OCI-LY1 (cell line): ENCODE results near the gene SEL1L3.
A peak's percentile ranks its signal among the peaks of the same experiment; 100 is the strongest.

Experiments
- H2AFZ ChIP-seq: fragments of 200-600 bp; sonication (generic), shearing (Covaris generic); 2 replicates; pipeline ENCODE4 v1.6.0; 2014; ENCODE audit warnings: antibody characterized with exemption, mild to moderate bottlenecking, low read length
- H3F3A ChIP-seq: fragments of 200-600 bp; sonication (generic), shearing (Covaris generic); 2 replicates; pipeline ENCODE4 v1.6.0; 2014; ENCODE audit warnings: mild to moderate bottlenecking, antibody characterized with exemption, low read length, moderate library complexity; ENCODE audit not compliant: insufficient read depth
- H3K27ac ChIP-seq: fragments of 200-600 bp; sonication (generic); 2 replicates; pipeline ENCODE4 v1.5.1; 2014; ENCODE audit warnings: low read length, mixed run types, mild to moderate bottlenecking, low read depth; ENCODE audit not compliant: poor library complexity, severe bottlenecking
- H3K27me3 ChIP-seq: fragments of 200-600 bp; sonication (generic); 2 replicates; pipeline ENCODE4 v1.6.0; 2014; ENCODE audit warnings: antibody characterized with exemption, mild to moderate bottlenecking, low read length, moderate library complexity; ENCODE audit not compliant: insufficient read depth
- H3K36me3 ChIP-seq: fragments of 200-600 bp; sonication (generic); 2 replicates; pipeline ENCODE4 v1.6.1; 2014; ENCODE audit warnings: mild to moderate bottlenecking, antibody characterized with exemption, low read length, moderate library complexity, mixed read lengths; ENCODE audit not compliant: insufficient read depth
- H3K4me1 ChIP-seq: fragments of 200-600 bp; sonication (generic); 2 replicates; pipeline ENCODE4 v1.5.1; 2014; ENCODE audit warnings: mild to moderate bottlenecking, low read length, moderate library complexity; ENCODE audit not compliant: insufficient read depth, severe bottlenecking
- H3K4me2 ChIP-seq: fragments of 200-600 bp; sonication (generic), shearing (Covaris generic); 2 replicates; pipeline ENCODE4 v1.6.1; 2014; ENCODE audit warnings: low read length
- H3K4me3 ChIP-seq: fragments of 200-600 bp; sonication (generic); 2 replicates; pipeline ENCODE4 v1.5.1; 2014; ENCODE audit warnings: low read length, low read depth, mild to moderate bottlenecking, mixed read lengths; ENCODE audit not compliant: poor library complexity, severe bottlenecking
- H3K79me2 ChIP-seq: fragments of 200-600 bp; shearing (Covaris generic); 2 replicates; pipeline ENCODE4 v1.6.1; 2016; ENCODE audit warnings: mixed run types, low read length, mixed read lengths; ENCODE audit not compliant: insufficient read depth
- H3K9ac ChIP-seq: fragments of 200-600 bp; sonication (generic), shearing (Covaris generic); 2 replicates; pipeline ENCODE4 v1.6.1; 2014; ENCODE audit warnings: mild to moderate bottlenecking, low read length, mixed read lengths
- H3K9me2 ChIP-seq: fragments of 200-600 bp; sonication (generic), shearing (Covaris generic); 2 replicates; pipeline ENCODE4 v1.6.1; 2014; ENCODE audit warnings: low read depth, mild to moderate bottlenecking, low read length, mixed read lengths
- H3K9me3 ChIP-seq: fragments of 200-600 bp; shearing (Covaris generic); 2 replicates; pipeline ENCODE4 v1.6.1; 2014; ENCODE audit warnings: low read length, mixed read lengths
- H4K20me1 ChIP-seq: fragments of 200-600 bp; sonication (generic), shearing (Covaris generic); 2 replicates; pipeline ENCODE4 v1.6.0; 2016; ENCODE audit warnings: mild to moderate bottlenecking, low read length; ENCODE audit not compliant: insufficient read depth
- EZH2 ChIP-seq: fragments of 200-600 bp; sonication (generic), shearing (Covaris generic); IDR thresholded peaks from 2 replicates; pipeline ENCODE4 v1.8.0; 2017; ENCODE audit warnings: borderline replicate concordance, mixed run types, mild to moderate bottlenecking, antibody characterized with exemption, low read length, moderate library complexity, mixed read lengths
- TF ChIP-seq, protein P1 (sequence below): fragments of 200-600 bp; sonication (generic), shearing (Covaris generic); IDR thresholded peaks from 2 replicates; pipeline ENCODE4 v1.5.1; 2017; ENCODE audit warnings: mild to moderate bottlenecking, antibody characterized with exemption, low read length, moderate library complexity, mixed read lengths

The SEL1L3 gene

GRCh38 chr4:25905371-25905770 lies 42.6 kb upstream of the SEL1L3 start:
- H3K9me2 ChIP-seq = no peaks in the 10 kb centered on the region
- no peak overlapping the region for H3K4me3 ChIP-seq
- no peaks in the 10 kb centered on the region for H3K36me3 ChIP-seq
- no peak overlapping the region for H3K4me2 ChIP-seq
- peak overlapping the region; percentile 68 for H3K27ac ChIP-seq
- no peak overlapping the region for H2AFZ ChIP-seq
- no peaks in the 10 kb centered on the region for H4K20me1 ChIP-seq
- no peak overlapping the region for H3K9ac ChIP-seq
- peaks cover 21% of the 10 kb centered on the region for H3K4me1 ChIP-seq
- H3F3A ChIP-seq = no peaks in the 10 kb centered on the region
- TF ChIP-seq, protein P1, sequence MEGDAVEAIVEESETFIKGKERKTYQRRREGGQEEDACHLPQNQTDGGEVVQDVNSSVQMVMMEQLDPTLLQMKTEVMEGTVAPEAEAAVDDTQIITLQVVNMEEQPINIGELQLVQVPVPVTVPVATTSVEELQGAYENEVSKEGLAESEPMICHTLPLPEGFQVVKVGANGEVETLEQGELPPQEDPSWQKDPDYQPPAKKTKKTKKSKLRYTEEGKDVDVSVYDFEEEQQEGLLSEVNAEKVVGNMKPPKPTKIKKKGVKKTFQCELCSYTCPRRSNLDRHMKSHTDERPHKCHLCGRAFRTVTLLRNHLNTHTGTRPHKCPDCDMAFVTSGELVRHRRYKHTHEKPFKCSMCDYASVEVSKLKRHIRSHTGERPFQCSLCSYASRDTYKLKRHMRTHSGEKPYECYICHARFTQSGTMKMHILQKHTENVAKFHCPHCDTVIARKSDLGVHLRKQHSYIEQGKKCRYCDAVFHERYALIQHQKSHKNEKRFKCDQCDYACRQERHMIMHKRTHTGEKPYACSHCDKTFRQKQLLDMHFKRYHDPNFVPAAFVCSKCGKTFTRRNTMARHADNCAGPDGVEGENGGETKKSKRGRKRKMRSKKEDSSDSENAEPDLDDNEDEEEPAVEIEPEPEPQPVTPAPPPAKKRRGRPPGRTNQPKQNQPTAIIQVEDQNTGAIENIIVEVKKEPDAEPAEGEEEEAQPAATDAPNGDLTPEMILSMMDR = no peak
- TF ChIP-seq EZH2 = no peak
- no peaks in the 10 kb centered on the region for H3K79me2 ChIP-seq
- H3K9me3 ChIP-seq = no peaks in the 10 kb centered on the region
- H3K27me3 ChIP-seq = no peaks in the 10 kb centered on the region

DNA sequence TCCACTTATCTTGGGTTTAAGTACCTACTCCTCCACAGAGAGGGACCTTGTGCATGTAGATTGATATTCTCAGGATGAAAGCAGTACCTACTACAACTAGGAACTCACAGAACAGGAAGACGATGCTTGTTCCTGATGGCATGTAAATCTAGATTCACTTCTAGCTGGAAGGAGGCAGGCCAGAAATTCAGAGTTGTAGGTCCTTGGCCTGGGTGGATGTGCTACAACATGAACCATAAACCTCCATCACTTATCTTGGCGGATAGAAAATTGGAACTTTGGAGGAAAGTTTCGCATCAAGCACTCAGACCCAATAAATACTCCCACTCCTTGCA lies 41.9 kb upstream of the SEL1L3 start:
- Histone ChIP-seq H3K27me3 (no peaks in the 10 kb centered on the region), H3F3A (no peaks in the 10 kb centered on the region), H3K4me1 (peaks cover 21% of the 10 kb centered on the region), H2AFZ (no peak overlapping the region), H4K20me1 (no peaks in the 10 kb centered on the region), H3K79me2 (no peaks in the 10 kb centered on the region), H3K4me3 (no peak overlapping the region), H3K9me3 (no peaks in the 10 kb centered on the region), H3K27ac (peak overlapping the region; percentile 68), H3K4me2 (no peak overlapping the region), H3K36me3 (no peaks in the 10 kb centered on the region), H3K9me2 (no peaks in the 10 kb centered on the region), H3K9ac (no peak overlapping the region)
- no peak for TF ChIP-seq EZH2
- TF ChIP-seq, protein P1 = no peak

DNA sequence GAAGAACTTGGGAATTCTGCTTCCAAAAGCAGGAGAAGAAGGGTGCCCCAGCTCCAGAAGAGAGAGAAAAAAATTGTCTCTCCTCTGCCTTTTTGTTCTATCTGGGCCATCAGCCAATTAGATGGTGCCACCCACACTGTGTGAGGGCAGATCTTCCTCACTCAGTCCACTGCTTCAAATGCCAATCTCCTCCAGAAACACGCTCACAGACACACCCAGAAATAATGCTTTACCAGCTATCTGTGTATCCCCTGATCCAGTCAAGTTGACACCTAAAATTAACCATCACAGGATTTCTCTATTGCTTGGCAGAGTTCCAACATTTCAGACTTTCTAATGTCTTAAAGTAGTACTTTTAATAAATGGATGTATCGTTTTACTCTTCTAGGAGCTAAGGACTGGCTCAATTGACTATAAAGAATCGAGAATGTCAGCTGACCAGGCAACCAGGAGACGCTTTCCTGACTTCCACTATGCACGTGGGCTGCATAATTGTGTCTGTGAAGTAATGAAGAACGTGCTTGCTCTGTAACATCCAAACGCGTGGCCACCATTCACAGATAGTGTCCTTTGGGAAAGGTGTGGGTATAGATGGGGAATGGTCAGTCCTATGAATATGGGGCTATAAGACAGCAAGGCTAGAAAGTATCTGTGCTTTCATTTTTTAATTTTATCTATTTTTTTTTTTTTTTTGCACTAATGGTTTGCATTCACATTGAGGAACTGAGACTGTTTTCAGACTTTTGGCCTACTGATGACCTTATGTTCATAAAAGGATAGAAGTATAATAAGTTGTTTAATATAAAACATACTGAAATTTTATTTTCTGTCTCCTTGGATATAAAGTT lies 41.3 kb upstream of the SEL1L3 start:
- Histone ChIP-seq H3K4me3 (no peak overlapping the region), H3K27me3 (no peaks in the 10 kb centered on the region), H3K9me3 (no peaks in the 10 kb centered on the region), H3K27ac (peak overlapping the region; percentile 68), H4K20me1 (no peaks in the 10 kb centered on the region), H3K4me1 (peaks cover 21% of the 10 kb centered on the region), H3K79me2 (no peaks in the 10 kb centered on the region), H3K4me2 (no peak overlapping the region), H3K36me3 (no peaks in the 10 kb centered on the region), H3F3A (no peaks in the 10 kb centered on the region), H3K9me2 (no peaks in the 10 kb centered on the region), H2AFZ (no peak overlapping the region), H3K9ac (no peak overlapping the region)
- TF ChIP-seq, protein P1 = no peak
- TF ChIP-seq EZH2 = no peak
